Globus pallidus (tissue), 1 donor: ENCODE results near the gene TP53.

ENCODE experiments used
- DNase-seq: peaks from one replicate; pipeline ENCODE4 v3.0.0-alpha.2; 2015; ENCODE audit warnings: low spot score

The TP53 gene

GRCh38 chr17:7687072-7687907 lies at the start of gene TP53:
TSS of gene TP53 (minus strand) at chr17:7687490. CDS start at chr17:7676594, 10,896 bp downstream.
- peak; percentile 94 for DNase-seq

DNA sequence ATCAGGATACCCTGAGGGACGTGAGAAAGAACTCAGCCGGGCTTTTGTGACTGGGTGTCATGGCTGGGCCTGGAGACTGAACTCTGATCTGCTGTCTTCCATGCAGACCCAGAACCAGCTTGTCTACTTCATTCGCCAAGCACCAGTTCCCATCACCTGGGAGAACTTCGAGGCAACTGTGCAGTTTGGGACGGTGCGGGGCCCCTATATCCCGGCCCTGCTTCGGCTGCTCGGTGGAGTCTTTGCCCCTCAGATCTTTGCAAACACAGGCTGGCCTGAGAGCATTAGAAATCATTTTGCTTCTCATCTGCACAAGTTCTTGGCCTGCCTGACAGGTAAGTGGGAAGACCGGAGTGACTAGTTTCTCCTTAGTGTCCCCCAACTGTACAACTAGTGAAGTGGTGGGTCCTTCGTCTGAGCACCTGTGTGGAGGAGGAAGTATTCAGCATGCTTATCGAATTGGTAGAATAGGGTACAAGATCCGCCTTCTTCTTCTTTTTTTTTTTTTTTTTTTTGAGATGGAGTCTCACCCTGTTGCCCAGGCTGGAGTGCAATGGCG lies 45.8 kb upstream of the TP53 start:
- no peak for DNase-seq

DNA sequence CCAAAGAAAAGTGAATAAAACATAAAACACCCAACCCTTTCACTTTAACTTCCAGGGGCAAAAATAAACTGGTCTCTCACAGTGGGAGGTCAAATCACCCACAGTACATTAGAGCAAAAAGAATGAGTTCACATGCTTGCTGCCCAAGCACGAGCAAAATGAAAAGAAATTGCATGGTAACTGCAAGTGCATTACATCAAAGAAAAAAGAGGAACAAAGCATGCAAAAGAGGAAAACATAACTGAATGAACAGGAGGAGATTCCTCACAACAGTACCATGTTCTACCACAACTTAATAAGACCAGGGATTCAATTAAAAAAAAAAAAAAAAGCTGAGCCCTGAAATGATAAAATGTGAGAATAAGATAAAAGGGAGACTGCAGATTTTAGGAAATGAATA lies 42.5 kb upstream of the TP53 start:
- DNase-seq = no peak

- no peak for DNase-seq
These were observed 40.6 kb upstream of the TP53 start for GRCh38 chr17:7727886-7728285.

GRCh38 chr17:7721612-7722011 lies 34.3 kb upstream of the TP53 start:
- DNase-seq = no peak

DNA sequence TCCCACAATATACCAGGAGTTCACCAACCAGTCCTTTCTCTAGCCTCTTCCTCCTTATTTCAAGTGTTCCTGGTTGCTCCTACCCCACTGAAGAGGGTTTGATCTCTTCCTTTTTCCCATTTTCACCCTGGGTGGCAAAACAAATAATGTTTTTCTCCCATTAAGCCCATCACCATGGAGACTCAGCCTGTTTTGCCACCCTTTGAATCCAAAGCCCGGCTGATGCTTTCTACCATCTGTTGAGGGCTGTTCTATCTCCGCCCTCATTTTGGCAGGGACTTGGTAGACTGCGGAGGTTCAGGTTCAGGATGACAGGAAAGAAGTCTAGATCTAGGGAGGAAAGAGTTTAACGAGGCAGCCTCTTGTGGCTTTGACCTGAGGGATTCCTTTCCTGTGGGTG lies 32.8 kb upstream of the TP53 start:
- DNase-seq = no peak

DNA sequence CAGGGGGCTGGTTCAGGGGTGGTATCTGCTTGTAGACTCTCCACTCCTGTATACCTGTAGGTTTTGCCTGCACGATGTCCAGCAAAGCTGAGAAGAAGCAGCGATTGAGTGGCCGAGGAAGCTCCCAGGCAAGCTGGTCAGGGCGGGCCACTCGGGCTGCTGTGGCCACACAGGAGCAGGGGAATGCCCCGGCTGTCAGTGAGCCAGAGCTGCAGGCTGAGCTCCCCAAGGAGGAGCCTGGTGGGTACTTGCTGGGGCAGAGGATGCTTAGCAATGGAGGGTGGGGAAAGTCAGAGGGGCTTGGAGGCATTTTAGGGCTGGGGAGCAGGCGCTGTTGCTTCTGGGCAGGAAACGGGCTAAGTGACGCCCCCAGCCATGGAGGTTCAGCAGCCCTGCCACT lies 32.4 kb upstream of the TP53 start:
- no peak for DNase-seq

DNA sequence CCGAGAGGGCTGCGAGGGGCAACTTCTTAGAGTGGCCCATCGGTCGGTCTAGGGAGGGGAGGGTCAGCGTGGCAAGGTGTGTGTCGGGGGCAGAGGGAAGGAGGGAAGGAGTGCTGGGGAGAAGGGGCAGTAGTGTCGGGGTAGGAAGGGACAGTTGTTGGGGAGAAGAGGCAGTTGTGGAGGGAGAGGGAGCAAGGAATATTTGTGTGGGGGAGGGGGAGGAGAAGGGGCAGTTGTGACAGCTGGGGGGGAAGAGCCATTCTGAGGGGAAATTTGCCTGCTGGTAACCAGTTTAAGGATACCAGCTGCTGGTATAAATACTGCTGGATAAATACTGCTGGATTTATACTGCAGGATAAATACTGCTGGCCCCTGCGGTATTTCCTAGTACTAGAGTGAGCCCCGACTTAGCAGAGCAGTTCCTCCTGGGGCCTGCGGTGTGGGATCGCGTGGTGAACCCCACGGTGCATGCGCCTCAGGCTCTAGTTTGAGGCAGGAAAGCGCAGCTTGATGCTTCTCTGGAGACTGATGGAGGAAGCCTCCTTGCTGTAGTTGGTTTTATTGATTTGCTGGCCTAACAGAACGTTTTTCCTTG lies 30.6 kb upstream of the TP53 start:
- no peak for DNase-seq

DNA sequence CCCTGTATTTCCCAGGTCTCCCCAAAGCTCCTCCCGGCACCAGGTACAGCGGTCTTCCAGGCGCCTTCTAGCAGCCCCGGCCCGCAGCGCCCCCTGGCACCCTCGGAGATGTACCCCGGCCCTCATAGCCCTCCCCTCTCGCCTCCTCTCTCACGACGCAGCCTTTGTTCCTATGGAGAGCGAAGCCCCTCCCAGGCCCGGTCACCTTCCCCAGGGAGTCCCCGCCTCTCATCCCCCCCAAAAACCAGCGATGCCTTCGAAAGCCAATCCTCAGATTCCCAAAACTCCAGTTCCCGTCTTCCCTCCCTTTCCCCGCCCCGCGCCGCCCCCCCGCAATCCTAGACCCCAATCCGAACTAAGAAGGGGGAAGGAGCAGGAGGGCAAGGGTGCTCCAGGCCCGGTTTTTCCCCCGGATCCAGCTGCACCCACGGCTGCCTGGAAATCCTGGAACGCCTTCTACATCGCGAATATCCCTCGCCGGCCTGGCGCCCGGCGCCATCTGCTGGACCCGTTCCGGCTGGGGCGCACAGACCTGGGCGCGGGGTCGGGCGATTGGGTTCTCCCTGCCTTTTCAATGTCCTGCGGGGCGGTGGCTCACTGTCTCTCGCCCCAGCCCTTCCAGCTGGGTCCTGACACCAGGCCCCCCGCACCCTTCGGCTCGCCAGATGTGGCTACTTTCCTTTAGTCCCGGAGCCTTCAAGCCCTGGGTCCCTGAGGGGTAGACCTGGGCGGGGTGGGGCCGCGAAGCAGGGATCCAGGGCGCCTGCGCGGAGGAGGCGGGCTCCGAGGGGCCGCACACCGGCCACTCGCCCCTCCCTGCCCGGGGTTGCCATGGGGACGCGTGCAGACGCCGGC lies 29.8 kb upstream of the TP53 start, which contains the start of gene DNAH2:
DNAH2 (plus strand) TSS at position 844 of the 855 bp plus-strand sequence. CDS start 1,991 bp downstream, outside the sequence.
- DNase-seq = peak; percentile 63

DNA sequence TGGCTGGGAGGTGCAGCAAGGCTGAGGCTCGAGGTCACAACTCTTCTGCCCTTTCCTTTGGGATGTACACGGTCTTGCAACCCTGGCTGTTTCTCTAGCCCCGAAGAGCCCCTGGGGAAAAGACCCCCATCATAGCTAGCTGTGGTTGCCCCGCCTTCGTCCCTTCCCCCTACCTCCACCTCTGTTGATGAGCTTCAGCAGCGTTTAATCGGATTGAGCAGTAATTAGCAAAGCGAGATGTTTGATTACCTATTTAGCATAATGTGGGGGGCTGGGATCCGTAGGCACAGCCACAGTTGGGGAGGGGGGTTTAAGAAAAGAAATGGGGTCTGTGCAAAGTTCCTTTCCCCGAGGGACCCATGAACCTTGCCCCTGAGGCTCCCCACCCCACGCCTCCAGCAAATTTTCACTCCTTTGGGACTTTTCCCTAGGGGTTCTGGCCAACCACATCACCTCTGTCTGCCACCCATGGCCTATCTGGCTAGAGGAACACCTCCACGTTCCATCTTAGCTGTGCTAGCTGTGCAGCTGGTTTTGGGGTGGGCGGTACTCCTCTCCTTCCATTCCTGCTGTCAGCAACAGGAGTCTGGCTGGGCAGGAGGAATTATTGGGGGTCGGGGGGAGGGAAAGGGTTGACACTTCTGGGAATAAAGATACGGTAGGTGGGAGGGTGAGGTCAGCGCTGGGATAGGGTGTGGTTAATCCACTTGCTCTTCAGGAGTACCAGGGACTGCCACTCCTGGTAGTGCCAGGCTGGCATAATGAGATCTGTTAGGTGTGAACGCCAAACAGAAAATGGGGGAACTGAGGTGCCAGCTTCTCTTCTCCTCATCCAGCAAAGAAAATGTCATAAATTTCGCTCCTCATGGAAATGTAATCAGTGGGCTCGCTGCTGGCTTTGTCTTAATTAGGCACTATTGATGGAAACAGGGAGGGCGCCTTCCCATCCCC lies 28.9 kb upstream of the TP53 start:
- no peak for DNase-seq

GRCh38 chr17:7714721-7715594 lies 27.7 kb upstream of the TP53 start:
- no peak for DNase-seq

DNA sequence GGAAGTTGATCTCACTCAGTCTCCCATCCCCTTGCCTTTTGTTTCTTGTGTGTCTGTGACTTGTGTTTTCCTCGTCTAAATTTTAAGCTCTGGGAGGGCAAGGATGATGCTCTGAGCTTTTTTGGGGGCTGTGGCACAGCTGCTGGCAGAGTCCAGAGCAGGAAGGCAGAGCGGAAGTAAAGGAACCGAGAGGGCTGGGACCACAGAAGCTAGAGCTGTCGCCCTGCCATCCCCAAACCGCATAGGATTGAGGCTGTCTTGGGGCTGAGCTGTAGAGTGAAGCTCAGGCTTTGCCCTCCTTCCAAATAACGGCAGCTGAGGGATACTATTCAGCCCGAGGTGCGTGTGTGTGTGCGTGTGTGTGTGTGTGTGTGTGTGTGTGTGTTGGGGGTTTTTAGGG lies 26.5 kb upstream of the TP53 start:
- no peak for DNase-seq

- DNase-seq = no peak
These were observed 25.0 kb upstream of the TP53 start for GRCh38 chr17:7712111-7712771.

DNA sequence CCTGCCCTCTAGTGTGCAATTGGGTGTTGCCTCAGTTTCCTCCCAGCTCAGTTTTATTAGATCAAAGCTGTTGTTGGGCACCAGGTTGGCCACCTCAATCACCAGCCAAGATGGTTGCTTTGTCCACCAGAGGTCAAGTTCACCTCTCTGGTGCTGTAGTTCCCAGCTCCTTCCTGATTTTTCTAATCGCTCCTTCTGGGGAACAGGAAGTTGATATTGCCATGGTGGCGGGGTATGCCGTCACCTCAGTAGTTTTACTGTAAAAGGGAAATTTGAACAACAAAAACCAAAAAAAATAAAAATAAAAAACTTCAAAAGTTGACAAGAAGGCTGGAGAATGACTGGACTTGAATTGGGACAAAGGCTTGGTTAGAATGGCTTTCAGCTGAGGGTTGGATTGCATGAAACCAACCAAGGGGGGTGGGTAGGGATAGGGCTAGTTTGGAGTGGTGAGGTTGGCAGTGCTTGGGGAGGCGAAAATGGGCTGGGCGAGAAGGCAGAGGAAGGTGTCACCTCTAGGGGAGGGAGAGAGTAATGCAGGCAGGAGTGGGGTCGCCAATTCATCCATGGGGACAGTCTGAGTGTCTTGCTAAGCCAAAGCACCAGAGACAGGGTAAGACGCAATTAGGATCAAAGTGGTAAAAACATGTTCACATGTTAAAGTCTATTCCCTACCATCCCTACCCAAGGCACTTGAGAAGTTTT lies 23.9 kb upstream of the TP53 start:
- DNase-seq = no peak

DNA sequence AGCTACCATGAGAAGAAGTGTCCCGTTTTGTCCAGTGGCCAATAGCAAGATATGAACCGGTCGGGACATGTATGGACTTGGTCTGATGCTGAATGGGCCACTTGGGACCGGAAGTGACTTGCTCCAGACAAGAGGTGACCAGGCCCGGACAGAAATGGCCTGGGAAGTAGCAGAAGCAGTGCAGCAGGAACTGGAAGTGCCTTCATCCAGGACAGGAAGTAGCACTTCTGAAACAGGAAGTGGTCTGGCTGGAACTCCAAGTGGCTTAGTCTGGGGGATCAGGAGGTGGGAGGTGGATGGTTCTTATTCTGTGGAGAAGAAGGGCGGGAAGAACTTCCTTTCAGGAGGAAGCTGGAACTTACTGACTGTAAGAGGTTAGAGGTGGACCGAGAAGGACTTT lies 23.0 kb upstream of the TP53 start:
- no peak for DNase-seq

DNA sequence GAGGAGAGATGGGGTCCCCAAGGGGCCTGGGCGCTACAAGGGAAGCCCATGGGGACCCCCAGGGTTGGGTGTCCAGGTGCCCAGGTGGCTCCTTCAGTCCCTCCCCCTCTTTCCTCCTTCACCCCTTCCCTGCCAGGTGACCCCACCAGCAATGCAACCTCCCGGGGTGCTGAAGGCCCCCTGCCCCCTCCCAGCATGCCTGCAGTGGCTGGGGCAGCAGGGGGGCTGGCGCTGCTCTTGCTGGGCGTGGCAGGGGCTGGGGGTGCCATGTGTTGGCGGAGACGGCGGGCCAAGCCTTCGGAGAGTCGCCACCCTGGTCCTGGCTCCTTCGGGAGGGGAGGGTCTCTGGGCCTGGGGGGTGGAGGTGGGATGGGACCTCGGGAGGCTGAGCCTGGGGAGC lies 21.7 kb upstream of the TP53 start:
- no peak for DNase-seq

GRCh38 chr17:7707858-7708750 lies 20.8 kb upstream of the TP53 start:
- DNase-seq = no peak

DNA sequence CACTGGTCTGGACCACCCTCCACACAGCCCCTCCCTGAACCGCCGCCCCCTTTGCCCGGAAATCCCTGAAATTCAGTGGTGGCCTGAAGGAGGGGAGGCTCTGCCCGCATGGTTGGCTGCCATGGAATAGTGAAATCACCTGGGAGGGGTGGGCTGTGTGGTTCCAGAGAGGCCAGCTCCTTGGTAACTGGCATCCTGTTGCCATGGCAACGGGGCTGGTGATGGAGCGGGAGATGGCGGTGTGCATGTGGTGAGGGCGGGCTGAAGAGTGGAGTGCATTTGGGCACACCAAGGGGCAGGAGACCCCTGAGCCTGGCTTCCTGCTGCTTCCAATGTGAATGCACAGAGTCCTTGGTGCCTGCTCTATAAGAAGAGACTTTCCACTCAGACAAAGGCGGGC lies 20.2 kb upstream of the TP53 start:
- no peak for DNase-seq
